ENCODE data around the gene TMEM175. TPM values are rescaled to one million over a fixed set of nuclear protein-coding genes. Genes with fewer than 3 reads are reported as not detected.

Gene TMEM175
- total and polyA plus RNA-seq, 2 of the 4 experiments (the other 2 are of a cell fraction), result 7.7 to 41.9 TPM

DNA sequence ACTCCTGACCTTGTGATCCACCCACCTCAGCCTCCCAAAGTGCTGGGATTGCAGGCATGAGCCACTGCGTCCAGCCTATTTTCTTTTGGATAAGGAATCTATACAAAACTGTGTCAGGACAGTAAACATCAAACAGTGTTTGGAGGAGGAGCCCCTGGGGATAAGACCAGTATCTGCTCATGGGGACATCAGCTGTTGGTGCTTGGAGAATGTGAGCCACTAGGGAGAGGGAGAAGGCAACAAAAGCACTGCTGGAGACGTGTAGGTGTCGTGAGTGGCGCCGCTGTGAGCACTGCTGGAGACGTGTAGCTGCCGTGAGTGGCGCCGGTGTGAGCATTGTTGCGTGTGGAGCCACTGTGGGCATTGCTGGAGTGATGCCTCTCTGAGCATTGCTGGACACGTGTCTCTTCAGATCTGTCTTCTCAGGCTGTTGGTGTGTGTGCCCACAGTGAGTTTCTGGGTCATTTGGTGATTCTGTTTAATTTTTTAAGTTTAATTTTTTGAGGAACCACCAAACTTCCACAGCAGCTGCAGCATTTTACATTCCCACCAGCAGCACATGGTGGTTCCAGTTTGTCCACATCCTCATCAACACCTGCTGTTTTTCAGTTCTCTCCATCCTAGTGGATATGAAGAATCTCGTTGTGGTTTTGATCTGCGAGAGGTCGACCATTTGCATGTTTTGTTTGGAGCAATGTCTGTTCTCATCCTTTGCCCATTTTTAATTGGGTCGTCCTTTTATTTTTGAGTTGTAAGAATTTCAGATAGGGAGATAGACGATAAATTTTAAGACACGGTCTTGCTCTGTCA, 22.2 kb downstream of the TMEM175 start:
- H3K9ac ChIP-seq (ENCODE audit: low read depth, low read length), result no peak overlapping the region
- H3K4ac ChIP-seq (ENCODE audit: low read depth, low read length), result no peak overlapping the region
- H2AK9ac ChIP-seq (replicated peaks; ENCODE audit: low read depth, low read length, poor library complexity), result no peak overlapping the region
- in situ Hi-C loops (cut with MboI; ENCODE audit: low sequenced_read_pairs) (no loop called here), intact Hi-C loops (cut with micrococcal nuclease) (no loop called here), dilution Hi-C loops (cut with HindIII; ENCODE audit: low sequenced_read_pairs, unreplicated experiment) (no loop called here)
- H2BK120ac ChIP-seq (ENCODE audit: low read depth, low read length), result no peak overlapping the region
- H4K20me1 ChIP-seq (ENCODE audit: insufficient read depth, low read length), result 0 out of 2 replicates have a peak, but pooled peaks cover 7% of the 10 kb centered on the region
- no peak overlapping the region for H2BK20ac ChIP-seq (ENCODE audit: low read depth, low read length)
- ATAC-seq (ENCODE audit: low read depth) (no peak), DNase-seq (no peak)
- no peak overlapping the region for H4K8ac ChIP-seq (ENCODE audit: low read depth in 2 of 2, low read length in 2 of 2)
- no peaks in the 10 kb centered on the region for H3K27me3 ChIP-seq (ENCODE audit: control insufficient read depth, insufficient read depth, low read length)
- BruUV-seq (replicated peaks), result no TSS peak
- POLR2A ChIA-PET (ENCODE audit: unreplicated experiment), result no interaction called here
- H3K9me3 ChIP-seq (ENCODE audit: control insufficient read depth, insufficient read depth, low read length), result no peaks in the 10 kb centered on the region
- H4K91ac ChIP-seq (ENCODE audit: insufficient read depth, low read depth, low read length), result no peak overlapping the region
- H4K5ac ChIP-seq (ENCODE audit: low read depth, low read length), result no peak overlapping the region
- no peaks in the 10 kb centered on the region for H3K4me1 ChIP-seq (ENCODE audit: control insufficient read depth, insufficient read depth, low read length)
- no peak overlapping the region for H3K4me3 ChIP-seq (ENCODE audit: insufficient read depth, low read depth, low read length)
- H3K9me1 ChIP-seq (ENCODE audit: insufficient read depth, low read length), result 0 out of 2 replicates have a peak, but pooled peaks cover 5% of the 10 kb centered on the region
- 95% methylated on average over 9 of the region's 17 CpGs; no CpG with 5 or more reads in 1 of the 2 experiments for WGBS, 2 experiments (ENCODE audit: extremely low coverage in 2 of 2, insufficient read length in 1 of 2)
- no peak overlapping the region for H2AFZ ChIP-seq (replicated peaks; ENCODE audit: low read length, poor library complexity)
- H2AK5ac ChIP-seq (ENCODE audit: low read depth, low read length), result no peak overlapping the region
- H3K4me2 ChIP-seq (ENCODE audit: low read depth, low read length), result no peak overlapping the region
- no peak overlapping the region for H3K14ac ChIP-seq (replicated peaks; ENCODE audit: low read depth, low read length)
- no peaks in the 10 kb centered on the region for H3K79me1 ChIP-seq (ENCODE audit: low read depth in 1 of 2, low read length in 2 of 2)
- no peak overlapping the region for H3K27ac ChIP-seq (ENCODE audit: insufficient read depth, low read length)
- no peak overlapping the region for H2BK15ac ChIP-seq (ENCODE audit: low read depth, low read length)
- H3K18ac ChIP-seq (ENCODE audit: low read depth, low read length), result no peak overlapping the region
- H3K56ac ChIP-seq (ENCODE audit: extremely low read depth, insufficient read depth, low read length), result no peak overlapping the region
- CTCF ChIA-PET, result no interaction called here
- no peak overlapping the region for H2BK5ac ChIP-seq (ENCODE audit: low read depth, low read length, poor library complexity, severe bottlenecking)
- peaks cover 22% of the 10 kb centered on the region for H3K36me3 ChIP-seq (ENCODE audit: control insufficient read depth, insufficient read depth, low read length)
- no peak overlapping the region for H3K23ac ChIP-seq (ENCODE audit: low read depth, low read length)
- TF ChIP-seq CHD1 (IDR thresholded peaks at IDR 0.05; ENCODE audit: low read depth, low read length) (no peak), RAD21 (IDR thresholded peaks at IDR 0.05; ENCODE audit: low read length) (no peak), NFE2L2 (IDR thresholded peaks at IDR 0.05; ENCODE audit: low read depth, low read length) (no peak), SMC3 (IDR thresholded peaks at IDR 0.05; ENCODE audit: low read depth, low read length) (no peak), MXI1 (IDR thresholded peaks at IDR 0.05; ENCODE audit: borderline replicate concordance, low read depth, low read length) (no peak), CEBPB (IDR thresholded peaks at IDR 0.05; ENCODE audit: low read depth, low read length) (no peak), FOS (IDR thresholded peaks at IDR 0.05; ENCODE audit: low read depth, low read length) (no peak), POLR2A (IDR thresholded peaks at IDR 0.05; ENCODE audit: low read depth, low read length) (no peak), RCOR1 (IDR thresholded peaks at IDR 0.05; ENCODE audit: insufficient replicate concordance, low read length) (no peak), MAFK (IDR thresholded peaks at IDR 0.05; ENCODE audit: low read depth, low read length) (no peak), MAZ (IDR thresholded peaks at IDR 0.05; ENCODE audit: borderline replicate concordance, low read depth, low read length) (no peak), RFX5 (IDR thresholded peaks at IDR 0.05; ENCODE audit: low read depth, low read length) (no peak)
- TF ChIP-seq, protein P1, sequence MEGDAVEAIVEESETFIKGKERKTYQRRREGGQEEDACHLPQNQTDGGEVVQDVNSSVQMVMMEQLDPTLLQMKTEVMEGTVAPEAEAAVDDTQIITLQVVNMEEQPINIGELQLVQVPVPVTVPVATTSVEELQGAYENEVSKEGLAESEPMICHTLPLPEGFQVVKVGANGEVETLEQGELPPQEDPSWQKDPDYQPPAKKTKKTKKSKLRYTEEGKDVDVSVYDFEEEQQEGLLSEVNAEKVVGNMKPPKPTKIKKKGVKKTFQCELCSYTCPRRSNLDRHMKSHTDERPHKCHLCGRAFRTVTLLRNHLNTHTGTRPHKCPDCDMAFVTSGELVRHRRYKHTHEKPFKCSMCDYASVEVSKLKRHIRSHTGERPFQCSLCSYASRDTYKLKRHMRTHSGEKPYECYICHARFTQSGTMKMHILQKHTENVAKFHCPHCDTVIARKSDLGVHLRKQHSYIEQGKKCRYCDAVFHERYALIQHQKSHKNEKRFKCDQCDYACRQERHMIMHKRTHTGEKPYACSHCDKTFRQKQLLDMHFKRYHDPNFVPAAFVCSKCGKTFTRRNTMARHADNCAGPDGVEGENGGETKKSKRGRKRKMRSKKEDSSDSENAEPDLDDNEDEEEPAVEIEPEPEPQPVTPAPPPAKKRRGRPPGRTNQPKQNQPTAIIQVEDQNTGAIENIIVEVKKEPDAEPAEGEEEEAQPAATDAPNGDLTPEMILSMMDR (conservative IDR thresholded peaks at IDR 0.05; ENCODE audit: low read depth, low read length), result no peak
- TF ChIP-seq, protein P2, sequence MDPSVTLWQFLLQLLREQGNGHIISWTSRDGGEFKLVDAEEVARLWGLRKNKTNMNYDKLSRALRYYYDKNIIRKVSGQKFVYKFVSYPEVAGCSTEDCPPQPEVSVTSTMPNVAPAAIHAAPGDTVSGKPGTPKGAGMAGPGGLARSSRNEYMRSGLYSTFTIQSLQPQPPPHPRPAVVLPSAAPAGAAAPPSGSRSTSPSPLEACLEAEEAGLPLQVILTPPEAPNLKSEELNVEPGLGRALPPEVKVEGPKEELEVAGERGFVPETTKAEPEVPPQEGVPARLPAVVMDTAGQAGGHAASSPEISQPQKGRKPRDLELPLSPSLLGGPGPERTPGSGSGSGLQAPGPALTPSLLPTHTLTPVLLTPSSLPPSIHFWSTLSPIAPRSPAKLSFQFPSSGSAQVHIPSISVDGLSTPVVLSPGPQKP (IDR thresholded peaks at IDR 0.05; ENCODE audit: borderline replicate concordance, low read depth, low read length), result no peak
- TF ChIP-seq, protein P3, sequence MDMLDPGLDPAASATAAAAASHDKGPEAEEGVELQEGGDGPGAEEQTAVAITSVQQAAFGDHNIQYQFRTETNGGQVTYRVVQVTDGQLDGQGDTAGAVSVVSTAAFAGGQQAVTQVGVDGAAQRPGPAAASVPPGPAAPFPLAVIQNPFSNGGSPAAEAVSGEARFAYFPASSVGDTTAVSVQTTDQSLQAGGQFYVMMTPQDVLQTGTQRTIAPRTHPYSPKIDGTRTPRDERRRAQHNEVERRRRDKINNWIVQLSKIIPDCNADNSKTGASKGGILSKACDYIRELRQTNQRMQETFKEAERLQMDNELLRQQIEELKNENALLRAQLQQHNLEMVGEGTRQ (IDR thresholded peaks at IDR 0.05; ENCODE audit: low read depth, low read length), result no peak
